Astrocyte of the spinal cord (primary cell): Measurements from ENCODE around the gene CHRD.
A peak's percentile ranks its signal among the peaks of the same experiment; 100 is the strongest.
"Not testable (repeated sequence)": the region's sequence is repeated elsewhere in the genome, so short reads cannot be mapped to it uniquely, and the experiment has no call there.

Experiments
- DNase-seq: peaks from one replicate; pipeline ENCODE4 v3.0.0; 2011; ENCODE audit warnings: low read depth, low spot score
- H3K4me3 ChIP-seq: 2 replicates; pipeline ENCODE4 v1.5.1; 2011; ENCODE audit warnings: low read depth, mild to moderate bottlenecking, low read length, moderate library complexity
- in situ Hi-C: cut with HindIII; loops from 2 replicates; pipeline ENCODE4 v1.10.0; 2017; ENCODE audit warnings: low sequenced_read_pairs
- TF ChIP-seq, protein P1 (sequence below): IDR thresholded peaks from 2 replicates; pipeline ENCODE4 v1.5.1; 2012; ENCODE audit warnings: low read depth, mild to moderate bottlenecking, low read length, inconsistent platforms

CHRD gene

DNA sequence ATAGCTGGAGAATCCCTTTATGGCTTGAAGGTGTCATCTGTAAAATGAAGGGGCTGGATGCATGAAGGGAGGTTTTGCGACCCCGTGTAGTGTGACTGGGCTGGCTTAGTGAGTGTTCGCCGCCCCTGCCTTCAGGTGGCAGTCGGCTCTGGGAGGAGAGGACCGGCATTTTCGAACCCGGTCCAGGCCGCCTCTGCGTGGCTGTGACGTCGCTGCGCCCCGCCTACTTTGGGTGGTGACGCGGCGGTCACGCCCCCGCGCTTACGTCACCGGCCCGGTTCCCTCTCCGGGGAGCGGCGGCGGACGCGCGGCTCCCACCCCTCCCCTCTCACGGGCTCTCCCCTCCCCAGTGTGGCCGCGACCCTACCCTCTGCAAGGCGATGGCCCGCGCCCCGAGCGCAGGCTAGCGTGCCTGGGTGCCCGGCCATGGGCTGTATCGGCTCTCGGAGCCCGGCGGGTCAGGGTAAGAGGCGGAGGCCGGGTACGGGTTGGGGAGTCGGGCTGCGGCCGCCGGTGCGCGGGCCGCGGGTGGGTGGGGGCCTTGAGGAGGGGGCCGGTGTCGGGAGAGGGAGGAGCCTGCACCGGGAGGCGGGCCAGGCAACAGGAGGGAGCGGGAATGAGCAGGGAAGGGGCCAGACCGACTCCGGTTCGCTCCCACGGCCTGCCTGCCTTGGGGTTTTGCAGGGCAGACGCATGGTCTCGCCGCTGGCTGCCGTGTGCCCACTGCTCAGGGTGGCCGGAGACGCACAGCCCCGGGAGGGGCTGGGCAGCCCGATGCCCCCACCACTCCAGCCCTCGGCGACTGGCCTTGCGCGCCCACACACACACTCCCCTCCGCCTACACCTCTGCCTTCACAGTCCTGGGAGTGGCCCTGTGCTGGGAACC is 44.0 kb upstream of the CHRD start:
- TF ChIP-seq, protein P1, sequence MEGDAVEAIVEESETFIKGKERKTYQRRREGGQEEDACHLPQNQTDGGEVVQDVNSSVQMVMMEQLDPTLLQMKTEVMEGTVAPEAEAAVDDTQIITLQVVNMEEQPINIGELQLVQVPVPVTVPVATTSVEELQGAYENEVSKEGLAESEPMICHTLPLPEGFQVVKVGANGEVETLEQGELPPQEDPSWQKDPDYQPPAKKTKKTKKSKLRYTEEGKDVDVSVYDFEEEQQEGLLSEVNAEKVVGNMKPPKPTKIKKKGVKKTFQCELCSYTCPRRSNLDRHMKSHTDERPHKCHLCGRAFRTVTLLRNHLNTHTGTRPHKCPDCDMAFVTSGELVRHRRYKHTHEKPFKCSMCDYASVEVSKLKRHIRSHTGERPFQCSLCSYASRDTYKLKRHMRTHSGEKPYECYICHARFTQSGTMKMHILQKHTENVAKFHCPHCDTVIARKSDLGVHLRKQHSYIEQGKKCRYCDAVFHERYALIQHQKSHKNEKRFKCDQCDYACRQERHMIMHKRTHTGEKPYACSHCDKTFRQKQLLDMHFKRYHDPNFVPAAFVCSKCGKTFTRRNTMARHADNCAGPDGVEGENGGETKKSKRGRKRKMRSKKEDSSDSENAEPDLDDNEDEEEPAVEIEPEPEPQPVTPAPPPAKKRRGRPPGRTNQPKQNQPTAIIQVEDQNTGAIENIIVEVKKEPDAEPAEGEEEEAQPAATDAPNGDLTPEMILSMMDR: no peak
- H3K4me3 ChIP-seq: peak overlapping the region; percentile 56
- in situ Hi-C loops: no loop called here
- peak; percentile 79 for DNase-seq

- peak overlapping the region; percentile 56 for H3K4me3 ChIP-seq
- peak; percentile 69 for DNase-seq
- in situ Hi-C loops: no loop called here
- TF ChIP-seq, protein P1: no peak
Observed at GRCh38 chr3:184336547-184337398, 43.1 kb upstream of the CHRD start.

DNA sequence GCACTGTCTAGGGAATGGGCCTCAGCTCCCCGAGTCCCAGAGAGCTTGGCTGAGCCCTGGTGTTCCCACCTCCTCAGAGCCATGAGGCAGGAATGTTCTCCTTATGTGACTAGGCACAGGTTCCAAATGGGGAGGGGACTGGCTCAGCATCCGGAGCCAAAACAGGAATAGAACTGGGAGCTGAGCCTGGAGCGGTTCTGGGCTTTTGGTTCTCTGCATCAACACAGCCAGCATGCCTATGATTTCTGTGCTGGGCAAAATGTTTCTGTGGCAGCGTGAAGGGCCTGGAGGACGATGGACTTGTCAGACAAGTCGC is 42.5 kb upstream of the CHRD start, which contains the start of gene FAM131A:
Gene FAM131A, plus strand, starts transcription at position 202 of the 316 bp plus-strand sequence. Its CDS starts 31 bp downstream, at position 233.
- DNase-seq: no peak
- in situ Hi-C loops: no loop called here
- H3K4me3 ChIP-seq: peak within 1 kb of the TSS; percentile 56
- TF ChIP-seq, protein P1: no peak

DNA sequence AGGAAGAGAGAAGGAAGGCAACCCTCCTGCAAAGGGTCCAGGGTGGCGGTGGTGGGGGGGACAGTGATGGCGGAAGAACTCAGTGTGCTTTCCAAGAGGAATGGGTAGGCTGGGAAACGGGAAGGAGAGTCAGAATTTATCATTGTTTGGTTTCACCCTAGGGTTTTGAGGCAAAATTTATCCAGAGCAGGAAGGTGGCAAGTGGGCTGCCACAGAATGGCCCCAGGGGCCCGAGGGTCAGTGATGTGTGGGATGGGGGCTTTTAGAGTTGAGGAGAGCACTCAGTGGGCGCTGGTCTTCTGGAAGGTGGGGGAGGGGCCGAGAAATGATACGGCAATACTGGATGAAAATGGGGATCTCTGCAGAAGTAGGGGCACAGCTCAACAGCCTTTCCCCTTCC is 41.9 kb upstream of the CHRD start:
- DNase-seq: no peak
- TF ChIP-seq, protein P1: no peak
- in situ Hi-C loops: no loop called here
- H3K4me3 ChIP-seq: no peak overlapping the region

DNA sequence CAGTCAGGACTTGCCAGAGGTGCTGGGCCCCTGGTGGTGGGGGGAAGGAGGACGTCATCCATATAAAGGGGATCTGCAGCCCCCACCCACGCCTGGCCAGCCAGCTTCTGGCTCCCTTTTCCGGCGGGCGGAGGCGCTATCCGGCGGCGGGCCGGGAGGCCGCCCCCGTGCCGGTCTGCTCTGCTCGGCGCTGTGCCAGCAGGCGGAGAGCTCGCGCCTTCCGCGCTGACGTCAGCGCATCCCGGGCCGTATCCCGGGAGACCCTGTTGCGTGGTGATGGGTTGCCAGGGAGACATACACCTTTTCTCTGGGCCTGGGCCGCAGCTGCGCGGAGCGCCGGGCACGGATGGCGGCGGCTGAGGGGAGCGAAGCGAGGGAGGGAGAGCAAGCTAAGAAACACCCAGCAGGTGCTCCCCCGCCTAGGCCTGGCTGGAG is 41.3 kb upstream of the CHRD start:
- TF ChIP-seq, protein P1: peak; percentile 26
- peak; percentile 88 for DNase-seq
- peak overlapping the region; percentile 34 for H3K4me3 ChIP-seq
- in situ Hi-C loops: no loop called here

DNA sequence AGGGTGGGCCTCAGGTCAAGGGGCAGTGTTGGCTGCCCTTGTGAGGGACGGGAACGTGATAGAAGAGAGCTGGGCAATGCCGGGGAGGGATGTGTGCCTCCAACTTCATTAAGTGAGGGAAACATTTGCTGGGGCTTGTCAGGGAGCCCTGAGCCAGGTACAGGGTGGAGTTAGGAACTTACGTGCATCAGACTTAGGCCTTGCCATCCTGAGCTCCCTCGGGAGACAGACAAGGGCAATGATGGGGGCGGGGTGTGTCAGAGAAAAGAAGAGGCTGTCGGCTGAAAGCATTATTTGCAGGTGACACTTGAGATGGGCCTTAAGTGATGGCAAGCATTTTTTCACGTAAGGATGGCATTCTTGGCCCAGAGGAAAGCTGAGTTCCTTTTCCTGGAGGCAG is 40.9 kb upstream of the CHRD start:
- peak overlapping the region; percentile 34 for H3K4me3 ChIP-seq
- no peak for DNase-seq
- in situ Hi-C loops: no loop called here
- TF ChIP-seq, protein P1: no peak

GRCh38 chr3:184339451-184340135 is 40.3 kb upstream of the CHRD start:
- in situ Hi-C loops, H3K4me3 ChIP-seq, DNase-seq: not testable (repeated sequence)
